Adrenal gland (tissue), 12 donors: ENCODE measurements around the gene ASXL2. TPM values are rescaled to one million over a fixed set of nuclear protein-coding genes. Genes with fewer than 3 reads are reported as not detected.

Experiments used
- DNase-seq, 7 donors: peaks; one replicate each; pipeline ENCODE4 v3.0.0-alpha.2; 2019 to 2020
- H3K27ac ChIP-seq, 5 donors: fragments of 200-600 bp; sonication (generic) in 4 of 5; 1 replicate in 3 of 5; 2 replicates in 2 of 5; pipeline versions ENCODE4 v1.5.1 to v1.8.0; 2016 to 2020; ENCODE audit warnings: mild to moderate bottlenecking in 1 of 5
- H3K27me3 ChIP-seq: fragments of 200-600 bp; 2 replicates; pipeline ENCODE4 v1.8.0; 2021
- H3K36me3 ChIP-seq, 2 donors: fragments of 200-600 bp; replicated peaks in 1 of 2; 1 replicate in 1 of 2; 2 replicates in 1 of 2; pipeline versions ENCODE4 v1.5.1 to v1.8.0; 2018 to 2022
- H3K4me1 ChIP-seq, 2 donors: fragments of 200-600 bp; replicated peaks in 1 of 2; 1 replicate in 1 of 2; 2 replicates in 1 of 2; pipeline versions ENCODE4 v1.5.1 to v1.8.0; 2018 to 2021
- H3K4me3 ChIP-seq, 4 donors: fragments of 200-600 bp; sonication (generic) in 3 of 4; one replicate each; pipeline ENCODE4 v1.5.1; 2016 to 2018
- H3K9me3 ChIP-seq, 3 donors: fragments of 200-600 bp; sonication (generic) in 1 of 3; replicated peaks in 1 of 3; 1 replicate in 2 of 3; 2 replicates in 1 of 3; pipeline versions ENCODE4 v1.5.1 to v1.8.0; 2016 to 2021
- POLR2A ChIP-seq, 2 donors: fragments of 450-650 bp; IDR thresholded peaks; one replicate each; pipeline ENCODE4 v1.6.1; 2017; ENCODE audit warnings: antibody characterized with exemption in 2 of 2, mild to moderate bottlenecking in 2 of 2, moderate library complexity in 1 of 2
- WGBS, 4 donors: extraction: QIAGEN DNeasy Blood & Tissue Kit in 2 of 4; methylation state at CpG; one replicate each; pipeline versions ENCODE4 v1.1.5 to v1.1.7; 2013 to 2017; 5-methylcytosine and 5-hydroxymethylcytosine counted together
- intact Hi-C, 2 donors: fragments of 100-400 bp; cut with DNase I; formaldehyde crosslinking; loops; one replicate each; pipeline versions ENCODE4 v1.14.1 to v1.15.0; 2022 to 2023
- polyA plus RNA-seq, 3 donors: library from polyadenylated mRNA; stranded (reverse); fragments of 200-250 nt in 2 of 3; fragments of 350-450 nt in 1 of 3; fragmentation: Illumina TruSeq in 1 of 3; extraction: RNeasy Lipid Tissue Mini Kit (QIAGEN cat#74804) in 1 of 3; gene quantifications; one replicate each; pipeline ENCODE4 v1.2.3, GENCODE V29; 2013 to 2014
- total RNA-seq, 9 donors: library from RNA; depleted of rRNA in 4 of 9; stranded (reverse); fragments of >200 nt in 4 of 9; fragments of 120-200 nt in 1 of 9; fragmentation: NEBNext Ultra II Directional in 1 of 9; extraction: Animal tissue kit (Norgen Biotek cat#: 25700) in 1 of 9; gene quantifications; one replicate each; pipeline versions ENCODE4 v1.1.0 to v1.2.4, GENCODE V29; 2013 to 2023
- TF ChIP-seq, protein P1 (sequence below), 6 experiments: fragments of 450-650 bp in 4 of 6; fragments of 200-600 bp in 2 of 6; sonication (generic) in 1 of 6; IDR thresholded peaks; 1 replicate in 5 of 6; 2 replicates in 1 of 6; pipeline versions ENCODE4 v1.5.1 to v1.8.0; 2016 to 2021; ENCODE audit warnings: antibody characterized with exemption in 6 of 6, mild to moderate bottlenecking in 2 of 6, moderate library complexity in 1 of 6
- donor health status: healthy with polysubstance abuse.
- donor health status: Bipolar disorder and iron deficiency.
- donor health status: DM: yes; HTN: yes; CAD: no.
- donor health status: DM: no; HTN: no; CAD: no.
- donor health status: DM: no; HTN: no; CAD: no.
- donor health status: DM: yes; HTN: yes; CAD: no.

ASXL2 gene
- total and polyA plus RNA-seq, 12 donors: 1.4 to 41.8 (median 20.9) TPM

DNA sequence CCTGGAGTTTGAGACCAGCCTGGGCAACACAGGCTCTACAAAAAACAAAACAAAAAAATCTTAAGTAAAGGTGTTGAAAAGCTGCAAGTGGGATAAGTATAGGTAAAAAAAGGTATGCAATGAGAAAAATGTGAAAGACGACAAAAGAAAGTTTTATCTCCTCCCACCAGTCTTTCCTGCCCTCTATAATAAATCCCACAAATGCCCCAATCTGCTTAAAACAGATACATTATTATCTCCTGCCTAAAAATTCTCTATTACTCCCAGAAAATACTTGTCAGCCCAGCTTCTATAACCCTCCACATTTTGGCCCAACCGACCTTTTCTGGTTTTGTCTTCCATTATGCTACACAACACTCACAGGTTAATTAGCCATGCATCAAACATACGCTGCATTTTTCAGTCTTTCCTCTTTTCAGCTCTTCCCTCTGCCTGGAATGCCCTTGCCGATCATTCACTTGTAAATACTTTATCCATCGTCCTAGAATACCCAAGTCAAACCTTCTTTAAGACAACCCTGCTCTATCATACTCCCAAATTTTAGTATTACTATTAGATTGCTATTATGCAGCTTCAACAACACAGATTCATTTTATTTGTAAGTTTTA, 10.8 kb downstream of the ASXL2 start:
- no peak overlapping the region for H3K4me3 ChIP-seq
- WGBS, 4 donors: 68 to 93% (median 77%) methylated on average over 5 of the region's 5 CpGs
- no peaks in the 10 kb centered on the region for H3K27me3 ChIP-seq
- H3K27ac ChIP-seq: peak overlapping the region in 1 of 5 donors; percentile 30
- peaks cover 0 to 15% of the 10 kb centered on the region in 2 donors for H3K36me3 ChIP-seq
- peaks cover 0 to 23% of the 10 kb centered on the region in 2 donors for H3K4me1 ChIP-seq
- TF ChIP-seq POLR2A (IDR thresholded peaks at IDR 0.05): no peak
- TF ChIP-seq, protein P1, sequence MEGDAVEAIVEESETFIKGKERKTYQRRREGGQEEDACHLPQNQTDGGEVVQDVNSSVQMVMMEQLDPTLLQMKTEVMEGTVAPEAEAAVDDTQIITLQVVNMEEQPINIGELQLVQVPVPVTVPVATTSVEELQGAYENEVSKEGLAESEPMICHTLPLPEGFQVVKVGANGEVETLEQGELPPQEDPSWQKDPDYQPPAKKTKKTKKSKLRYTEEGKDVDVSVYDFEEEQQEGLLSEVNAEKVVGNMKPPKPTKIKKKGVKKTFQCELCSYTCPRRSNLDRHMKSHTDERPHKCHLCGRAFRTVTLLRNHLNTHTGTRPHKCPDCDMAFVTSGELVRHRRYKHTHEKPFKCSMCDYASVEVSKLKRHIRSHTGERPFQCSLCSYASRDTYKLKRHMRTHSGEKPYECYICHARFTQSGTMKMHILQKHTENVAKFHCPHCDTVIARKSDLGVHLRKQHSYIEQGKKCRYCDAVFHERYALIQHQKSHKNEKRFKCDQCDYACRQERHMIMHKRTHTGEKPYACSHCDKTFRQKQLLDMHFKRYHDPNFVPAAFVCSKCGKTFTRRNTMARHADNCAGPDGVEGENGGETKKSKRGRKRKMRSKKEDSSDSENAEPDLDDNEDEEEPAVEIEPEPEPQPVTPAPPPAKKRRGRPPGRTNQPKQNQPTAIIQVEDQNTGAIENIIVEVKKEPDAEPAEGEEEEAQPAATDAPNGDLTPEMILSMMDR (IDR thresholded peaks at IDR 0.05): no peak
- H3K9me3 ChIP-seq: no peaks in the 10 kb centered on the region
- intact Hi-C loops: no loop called here
- peak in 1 of 7 donors; percentile 5 for DNase-seq

DNA sequence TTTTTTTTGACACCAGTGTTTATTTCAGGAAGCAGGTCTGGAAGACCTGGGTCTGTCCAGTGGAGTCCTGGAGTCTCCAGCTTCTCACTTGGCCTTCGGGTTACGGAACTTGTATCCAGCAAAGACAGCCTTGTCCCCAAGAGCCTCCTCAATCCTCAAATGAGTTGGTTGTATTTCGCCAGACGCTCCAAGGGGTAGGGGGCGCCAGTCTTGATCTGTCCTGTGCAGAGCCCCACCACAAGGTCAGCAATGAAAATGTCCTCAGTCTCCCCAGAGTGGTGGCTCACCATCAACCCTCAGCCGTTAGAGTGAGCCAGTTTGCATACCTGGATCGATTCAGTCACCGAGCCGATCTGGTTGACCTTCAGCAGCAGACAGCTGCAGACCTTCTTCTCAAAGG, 21.9 kb downstream of the ASXL2 start:
- Histone ChIP-seq H3K36me3 (no peaks in the 10 kb centered on the region), H3K9me3 (no peaks in the 10 kb centered on the region), H3K27me3 (no peaks in the 10 kb centered on the region), H3K27ac (no peak overlapping the region), H3K4me3 (no peak overlapping the region), H3K4me1 (peaks cover 6 to 26% of the 10 kb centered on the region in 2 donors)
- no peak for TF ChIP-seq POLR2A (IDR thresholded peaks at IDR 0.05)
- TF ChIP-seq, protein P1 (IDR thresholded peaks at IDR 0.05): no peak
- DNase-seq: no peak
- WGBS, 4 donors: 85 to 96% (median 90%) methylated on average over 2 to 9 of the region's 9 CpGs
- intact Hi-C loops: no loop called here

DNA sequence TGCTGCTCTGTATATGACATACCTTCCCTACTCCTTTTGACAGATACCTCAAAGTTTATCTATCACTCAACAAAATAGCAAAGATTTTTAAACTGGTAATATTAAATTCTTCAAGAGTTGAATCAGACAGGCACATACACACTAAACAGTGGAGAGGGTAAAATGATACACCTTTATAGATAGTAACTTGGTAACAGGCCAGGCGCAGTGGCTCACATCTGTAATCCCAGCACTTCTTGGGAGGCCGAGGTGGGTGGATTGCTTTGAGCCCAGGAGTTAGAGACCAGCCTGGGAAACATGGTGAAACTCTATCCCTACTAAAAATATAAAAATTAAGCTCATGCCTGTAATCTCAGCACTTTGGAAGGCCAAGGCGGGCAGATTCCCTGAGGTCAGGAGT, 23.2 kb downstream of the ASXL2 start:
- peaks cover 6 to 26% of the 10 kb centered on the region in 2 donors for H3K4me1 ChIP-seq
- TF ChIP-seq POLR2A (IDR thresholded peaks at IDR 0.05): no peak
- TF ChIP-seq, protein P1 (IDR thresholded peaks at IDR 0.05): no peak
- H3K36me3 ChIP-seq: no peaks in the 10 kb centered on the region
- no peaks in the 10 kb centered on the region for H3K27me3 ChIP-seq
- peak overlapping the region in 1 of 5 donors; percentile 46 for H3K27ac ChIP-seq
- H3K9me3 ChIP-seq: no peaks in the 10 kb centered on the region
- no peak overlapping the region for H3K4me3 ChIP-seq
- intact Hi-C loops: no loop called here
- WGBS, 4 donors: 82 to 98% (median 86%) methylated on average over 3 of the region's 3 CpGs
- no peak for DNase-seq

DNA sequence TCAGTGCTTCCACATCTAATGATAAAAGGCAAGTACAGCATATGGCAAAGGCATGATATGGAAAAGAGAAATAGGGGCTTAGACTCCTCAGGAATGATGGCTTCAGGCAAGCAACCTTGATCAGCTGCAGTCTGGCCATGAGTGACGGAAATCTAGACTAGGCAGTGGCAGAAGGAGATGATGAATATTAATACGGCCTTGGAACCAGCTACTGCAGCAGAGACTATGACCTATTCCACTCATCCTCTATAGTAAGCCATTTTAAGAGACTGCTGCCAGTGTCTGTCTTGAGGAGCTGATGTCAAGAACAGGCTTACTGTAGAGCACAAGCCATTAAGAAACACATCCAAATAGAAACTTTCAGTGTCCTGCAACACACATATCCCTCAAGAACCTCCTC, 23.7 kb downstream of the ASXL2 start:
- Histone ChIP-seq H3K36me3 (no peaks in the 10 kb centered on the region), H3K9me3 (no peaks in the 10 kb centered on the region), H3K4me3 (no peak overlapping the region), H3K4me1 (peaks cover 6 to 26% of the 10 kb centered on the region in 2 donors), H3K27me3 (no peaks in the 10 kb centered on the region), H3K27ac (peak overlapping the region in 1 of 5 donors; percentile 46)
- TF ChIP-seq POLR2A (IDR thresholded peaks at IDR 0.05): no peak
- TF ChIP-seq, protein P1 (IDR thresholded peaks at IDR 0.05): no peak
- WGBS, 4 donors: 26 to 63% (median 40%) methylated on average over 2 of the region's 2 CpGs
- DNase-seq: peak in 3 of 7 donors; percentile 43 to 53 (median 45)
- intact Hi-C loops: no loop called here
